Measurements from ENCODE around the gene RNF13.

RNF13 gene

GRCh38 chr3:150005243-150006112, 192.5 kb downstream of the RNF13 start:
- DNase-seq: peak in 3 of 4 experiments; percentile 17 to 51 (median 47)

DNA sequence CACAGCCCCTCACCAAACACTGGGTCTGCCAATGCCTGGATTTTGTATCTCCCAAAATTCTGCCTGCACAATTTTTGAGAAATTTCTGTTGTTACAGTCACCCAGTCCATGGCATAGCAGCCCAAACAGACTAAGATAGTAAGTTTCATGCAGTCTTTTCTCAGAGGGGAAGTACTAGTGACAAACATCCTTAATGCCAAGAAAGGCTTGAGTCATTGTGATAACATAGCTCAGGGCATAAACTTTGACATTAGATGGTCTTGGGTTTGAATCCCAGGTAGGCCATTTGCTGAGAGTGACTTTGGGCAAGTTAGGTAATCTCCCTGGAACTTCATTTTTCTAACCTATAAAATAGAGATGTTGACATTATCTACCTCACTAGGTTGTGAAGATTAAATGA, 193.8 kb downstream of the RNF13 start:
- DNase-seq: peak in 2 of 4 experiments; percentile 9 to 10

Measured in suppressor macrophage (primary cell).